A673 (cell line): ENCODE results near the gene MMEL1. TPM values are rescaled to one million over a fixed set of nuclear protein-coding genes. Genes with fewer than 3 reads are reported as not detected.

Experiments
- BruUV-seq: library from RNA; stranded (reverse); fragments of 400-500 nt; replicated peaks from 2 replicates; lab custom pipeline; 2021; lab: Mats Ljungman, UMichigan
- CTCF ChIA-PET: fragments of 300-600 bp; sonication (Branson Sonifier 250); formaldehyde crosslinking; loops from one replicate; lab custom pipeline; 2022; ENCODE audit warnings: antibody characterized with exemption; lab: Charles Lee
- POLR2A ChIA-PET: fragments of 300-600 bp; sonication (Branson Sonifier 250); formaldehyde crosslinking; loops from one replicate; lab custom pipeline; 2022; ENCODE audit warnings: antibody characterized with exemption; ENCODE audit not compliant: low non-redundant PET; lab: Charles Lee
- DNase-seq: peaks from one replicate; pipeline ENCODE4 v3.0.0-alpha.2; 2015; ENCODE audit warnings: low spot score
- H3K27ac ChIP-seq: fragments of 200-600 bp; sonication (generic); 2 replicates; pipeline ENCODE4 v1.5.1; 2016; ENCODE audit warnings: mixed run types, low read depth, mild to moderate bottlenecking, mixed read lengths, antibody characterized with exemption, low read length; ENCODE audit not compliant: poor library complexity, severe bottlenecking
- H3K27me3 ChIP-seq: fragments of 200-600 bp; sonication (generic); replicated peaks from 2 replicates; pipeline ENCODE4 v1.6.1; 2017; ENCODE audit warnings: mixed run types, low read depth, mild to moderate bottlenecking, mixed read lengths, antibody characterized with exemption, low read length; ENCODE audit not compliant: insufficient read depth, poor library complexity
- H3K36me3 ChIP-seq: fragments of 200-600 bp; sonication (generic); 2 replicates; pipeline ENCODE4 v1.6.1; 2016; ENCODE audit warnings: mixed run types, mild to moderate bottlenecking, mixed read lengths, antibody characterized with exemption, low read length; ENCODE audit not compliant: insufficient read depth, poor library complexity, severe bottlenecking
- H3K4me1 ChIP-seq: fragments of 200-600 bp; sonication (generic); 2 replicates; pipeline ENCODE4 v1.6.1; 2017; ENCODE audit warnings: mixed run types, mild to moderate bottlenecking, mixed read lengths, antibody characterized with exemption, low read length; ENCODE audit not compliant: insufficient read depth, poor library complexity, severe bottlenecking
- H3K4me3 ChIP-seq: fragments of 200-600 bp; sonication (generic); 2 replicates; pipeline ENCODE4 v1.5.1; 2016; ENCODE audit warnings: low read depth, mixed run types, mild to moderate bottlenecking, mixed read lengths, low read length; ENCODE audit not compliant: poor library complexity, severe bottlenecking
- H3K9me3 ChIP-seq: fragments of 200-600 bp; sonication (generic); 2 replicates; pipeline ENCODE4 v1.6.1; 2016; ENCODE audit warnings: mixed run types, low read depth, mild to moderate bottlenecking, mixed read lengths, antibody characterized with exemption, low read length; ENCODE audit not compliant: poor library complexity, severe bottlenecking
- CTCF ChIP-seq: fragments of 300-800, 200-600 bp; sonication (generic); conservative IDR thresholded peaks from 2 replicates; pipeline ENCODE4 v1.5.1; 2017; ENCODE audit warnings: low read depth, mild to moderate bottlenecking, antibody characterized with exemption, low read length, moderate library complexity, mixed read lengths
- EZH2 ChIP-seq: fragments of 200-600 bp; sonication (generic); IDR thresholded peaks from 2 replicates; pipeline ENCODE4 v1.6.1; 2017; ENCODE audit warnings: borderline replicate concordance, low read depth, mild to moderate bottlenecking, mixed read lengths, antibody characterized with exemption, low read length; ENCODE audit not compliant: poor library complexity, severe bottlenecking
- intact Hi-C: fragments of 100-400 bp; cut with micrococcal nuclease; formaldehyde crosslinking; loops from one replicate; pipeline ENCODE4 v1.10.0; 2022; ENCODE audit not compliant: unreplicated experiment
- total RNA-seq: library from RNA; stranded (reverse); gene quantifications from 2 replicates; pipeline ENCODE4 v1.2.3, GENCODE V29; 2021

The MMEL1 gene
- total RNA-seq, 1 experiment from 2014 or later: not detected

GRCh38 chr1:2603521-2604155 lies 29.2 kb downstream of the MMEL1 start:
- intact Hi-C loops: no loop called here
- no peak for TF ChIP-seq CTCF
- TF ChIP-seq EZH2: no peak
- H3K36me3 ChIP-seq: no peaks in the 10 kb centered on the region
- peaks cover 10% of the 10 kb centered on the region for H3K27me3 ChIP-seq
- no peak for DNase-seq
- no peaks in the 10 kb centered on the region for H3K4me1 ChIP-seq
- ChIA-PET CTCF (no interaction called here), POLR2A (no interaction called here)
- no peak overlapping the region for H3K27ac ChIP-seq
- no peaks in the 10 kb centered on the region for H3K9me3 ChIP-seq
- no TSS peak for BruUV-seq
- H3K4me3 ChIP-seq: no peak overlapping the region

- Histone ChIP-seq H3K4me3 (no peak overlapping the region), H3K9me3 (no peaks in the 10 kb centered on the region), H3K27me3 (peaks cover 10% of the 10 kb centered on the region), H3K36me3 (no peaks in the 10 kb centered on the region), H3K4me1 (no peaks in the 10 kb centered on the region), H3K27ac (no peak overlapping the region)
- TF ChIP-seq EZH2: no peak
- TF ChIP-seq CTCF: no peak
- POLR2A ChIA-PET: no interaction called here
- BruUV-seq: no TSS peak
- intact Hi-C loops: no loop called here
- CTCF ChIA-PET: no interaction called here
- DNase-seq: no peak
These were observed 29.8 kb downstream of the MMEL1 start for GRCh38 chr1:2602866-2603520.

GRCh38 chr1:2602311-2602835 lies 30.4 kb downstream of the MMEL1 start:
- ChIA-PET POLR2A (no interaction called here), CTCF (no interaction called here)
- H3K9me3 ChIP-seq: no peaks in the 10 kb centered on the region
- no peak overlapping the region for H3K27ac ChIP-seq
- H3K4me3 ChIP-seq: no peak overlapping the region
- no peaks in the 10 kb centered on the region for H3K36me3 ChIP-seq
- no peak for DNase-seq
- no peaks in the 10 kb centered on the region for H3K4me1 ChIP-seq
- BruUV-seq: no TSS peak
- intact Hi-C loops: no loop called here
- TF ChIP-seq CTCF (no peak), EZH2 (no peak)
- peaks cover 10% of the 10 kb centered on the region for H3K27me3 ChIP-seq
